HG03039 (cell line): ENCODE data around the gene ADAMTS16.
"Not testable (repeated sequence)": the region's sequence is repeated elsewhere in the genome, so short reads cannot be mapped to it uniquely, and the experiment has no call there.

Source experiments
- ATAC-seq: cut with Tn5 transposase; IDR thresholded peaks from one replicate; pipeline ENCODE4 v1.9.1; 2021; ENCODE audit warnings: mild to moderate bottlenecking, moderate library complexity; ENCODE audit not compliant: unreplicated experiment

ADAMTS16 gene, protein sequence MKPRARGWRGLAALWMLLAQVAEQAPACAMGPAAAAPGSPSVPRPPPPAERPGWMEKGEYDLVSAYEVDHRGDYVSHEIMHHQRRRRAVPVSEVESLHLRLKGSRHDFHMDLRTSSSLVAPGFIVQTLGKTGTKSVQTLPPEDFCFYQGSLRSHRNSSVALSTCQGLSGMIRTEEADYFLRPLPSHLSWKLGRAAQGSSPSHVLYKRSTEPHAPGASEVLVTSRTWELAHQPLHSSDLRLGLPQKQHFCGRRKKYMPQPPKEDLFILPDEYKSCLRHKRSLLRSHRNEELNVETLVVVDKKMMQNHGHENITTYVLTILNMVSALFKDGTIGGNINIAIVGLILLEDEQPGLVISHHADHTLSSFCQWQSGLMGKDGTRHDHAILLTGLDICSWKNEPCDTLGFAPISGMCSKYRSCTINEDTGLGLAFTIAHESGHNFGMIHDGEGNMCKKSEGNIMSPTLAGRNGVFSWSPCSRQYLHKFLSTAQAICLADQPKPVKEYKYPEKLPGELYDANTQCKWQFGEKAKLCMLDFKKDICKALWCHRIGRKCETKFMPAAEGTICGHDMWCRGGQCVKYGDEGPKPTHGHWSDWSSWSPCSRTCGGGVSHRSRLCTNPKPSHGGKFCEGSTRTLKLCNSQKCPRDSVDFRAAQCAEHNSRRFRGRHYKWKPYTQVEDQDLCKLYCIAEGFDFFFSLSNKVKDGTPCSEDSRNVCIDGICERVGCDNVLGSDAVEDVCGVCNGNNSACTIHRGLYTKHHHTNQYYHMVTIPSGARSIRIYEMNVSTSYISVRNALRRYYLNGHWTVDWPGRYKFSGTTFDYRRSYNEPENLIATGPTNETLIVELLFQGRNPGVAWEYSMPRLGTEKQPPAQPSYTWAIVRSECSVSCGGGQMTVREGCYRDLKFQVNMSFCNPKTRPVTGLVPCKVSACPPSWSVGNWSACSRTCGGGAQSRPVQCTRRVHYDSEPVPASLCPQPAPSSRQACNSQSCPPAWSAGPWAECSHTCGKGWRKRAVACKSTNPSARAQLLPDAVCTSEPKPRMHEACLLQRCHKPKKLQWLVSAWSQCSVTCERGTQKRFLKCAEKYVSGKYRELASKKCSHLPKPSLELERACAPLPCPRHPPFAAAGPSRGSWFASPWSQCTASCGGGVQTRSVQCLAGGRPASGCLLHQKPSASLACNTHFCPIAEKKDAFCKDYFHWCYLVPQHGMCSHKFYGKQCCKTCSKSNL

DNA sequence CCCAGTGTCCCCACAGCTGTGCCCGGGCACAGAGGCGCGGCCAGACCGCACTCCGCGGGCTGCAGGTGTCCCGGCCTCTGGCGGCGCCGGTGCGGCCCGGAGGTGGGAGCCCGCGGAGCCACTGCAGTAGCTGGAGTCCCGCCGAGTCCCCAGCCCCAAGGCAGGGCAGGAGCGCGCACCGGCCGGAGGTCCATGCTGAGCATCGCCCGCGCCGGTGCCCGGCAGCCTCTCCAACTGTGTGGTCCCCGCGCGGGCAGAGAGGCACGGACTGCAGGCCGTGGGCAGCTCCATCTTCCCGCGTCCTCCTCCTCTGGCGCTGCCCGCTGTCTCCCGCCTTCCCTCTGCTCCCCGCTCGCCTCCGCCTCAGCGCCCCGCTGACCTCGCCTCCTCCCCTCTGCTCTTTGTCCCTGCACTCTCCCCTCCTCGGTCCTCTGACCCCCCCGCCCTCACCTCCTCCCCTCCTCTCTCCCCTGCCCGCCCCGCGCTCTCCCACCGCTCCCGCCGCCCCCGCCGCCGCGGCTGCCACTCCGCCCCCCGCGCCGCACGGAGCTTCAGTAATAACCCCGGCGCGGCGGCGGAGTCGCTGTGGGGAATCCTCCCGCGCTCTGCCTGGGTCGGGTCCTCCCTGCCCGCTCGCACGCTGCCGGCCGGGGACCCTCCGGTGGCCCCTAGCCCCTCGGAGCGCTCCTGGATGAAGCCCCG lies at the start of gene ADAMTS16:
Gene ADAMTS16 (plus strand): TSS at position 554 of the 702 bp plus-strand sequence. CDS start 138 bp downstream, at position 692.
- ATAC-seq = no peak

DNA sequence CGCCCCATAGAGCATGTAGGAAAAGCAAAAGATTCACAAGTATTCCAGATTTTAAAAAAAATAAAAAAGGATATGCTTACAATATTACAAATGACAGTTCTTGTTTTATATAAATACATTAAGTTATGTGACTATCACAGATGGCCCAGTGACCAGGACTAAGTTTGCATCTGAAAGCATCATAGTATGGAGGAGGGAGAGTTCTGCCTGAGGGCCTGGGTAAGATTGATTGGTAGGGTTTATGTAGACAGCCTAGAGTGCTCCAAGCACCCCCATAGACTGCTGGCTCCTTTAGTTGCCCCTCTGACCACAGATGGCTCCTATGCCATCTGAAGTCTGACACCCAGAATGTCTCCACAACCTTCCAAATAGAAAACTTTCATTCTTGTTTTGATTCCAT lies 48.0 kb upstream of the ADAMTS16 start:
- ATAC-seq = no peak

DNA sequence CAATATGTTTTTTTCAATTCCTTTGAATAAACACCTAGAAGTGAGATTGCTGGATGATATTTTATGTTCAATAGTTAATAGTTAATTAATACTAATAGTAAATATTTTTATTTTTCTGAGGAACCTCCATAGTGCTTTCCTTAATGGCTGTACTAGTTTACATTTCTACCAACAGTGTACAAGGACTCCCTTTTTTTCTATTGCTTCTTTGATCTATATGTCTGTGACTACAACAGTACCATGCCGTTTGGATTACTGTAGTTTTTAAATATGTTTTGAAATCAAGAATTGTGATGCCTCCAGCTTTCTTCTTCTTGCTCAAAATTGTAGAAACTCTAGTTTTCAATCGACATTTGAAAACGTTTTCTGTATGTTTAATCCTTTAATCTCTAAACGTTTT lies 39.5 kb upstream of the ADAMTS16 start:
- ATAC-seq = no peak

DNA sequence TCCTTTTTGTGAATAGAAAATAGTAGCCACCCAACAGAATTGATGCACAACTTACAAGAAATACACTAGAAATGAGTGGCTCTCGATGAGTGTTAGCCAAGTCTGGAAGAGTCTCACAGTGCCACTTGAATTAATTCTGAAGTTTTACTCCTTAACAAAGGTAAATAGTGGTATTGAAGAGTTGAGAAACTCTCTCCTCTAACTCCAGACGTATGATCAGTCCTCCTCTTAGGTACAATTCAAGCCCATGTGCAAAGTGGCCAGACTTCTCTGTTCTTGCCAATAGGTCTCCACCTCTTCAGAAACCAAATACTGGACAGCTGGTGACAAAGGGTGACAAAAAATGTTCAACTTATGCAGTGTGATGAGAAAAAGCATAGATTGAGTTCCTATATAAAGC lies 38.5 kb upstream of the ADAMTS16 start:
- no peak for ATAC-seq

DNA sequence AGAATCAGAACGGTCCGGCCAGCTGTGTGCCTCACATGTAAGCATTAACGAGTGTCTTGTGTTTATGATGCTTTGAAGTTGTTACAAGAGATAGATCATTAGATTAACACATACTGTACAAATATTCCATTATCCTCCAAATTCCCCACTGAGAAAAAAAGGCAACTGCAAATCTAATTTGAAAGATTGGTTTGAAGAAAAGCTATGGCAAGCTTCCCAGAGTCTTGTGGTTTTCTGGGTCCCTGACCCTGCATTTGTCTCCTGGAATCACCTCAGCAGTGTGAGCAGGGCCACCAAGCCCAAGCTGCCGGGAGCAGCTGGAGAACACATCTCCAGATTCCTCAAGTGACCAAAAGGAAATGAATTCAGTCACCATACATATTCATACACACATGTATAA lies 36.9 kb upstream of the ADAMTS16 start:
- no peak for ATAC-seq

DNA sequence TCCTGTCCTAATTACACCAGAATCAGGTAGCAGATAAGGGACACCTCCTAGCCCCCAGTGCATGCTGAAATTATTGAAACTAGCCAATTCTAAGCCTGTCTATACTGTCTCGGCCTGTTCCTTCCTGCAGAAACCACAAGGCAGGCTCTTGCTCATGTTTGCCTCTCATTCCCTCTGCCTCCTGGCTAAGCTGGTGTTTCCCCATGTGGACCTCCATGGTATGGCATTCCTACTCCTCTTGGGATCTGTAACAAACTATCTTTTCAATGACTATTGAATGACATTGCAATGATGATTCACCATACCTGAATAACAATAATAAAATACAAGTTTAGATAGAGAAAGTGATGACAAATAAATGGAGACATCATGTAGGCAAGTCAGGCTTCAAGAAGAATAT lies 35.6 kb upstream of the ADAMTS16 start:
- no peak for ATAC-seq

DNA sequence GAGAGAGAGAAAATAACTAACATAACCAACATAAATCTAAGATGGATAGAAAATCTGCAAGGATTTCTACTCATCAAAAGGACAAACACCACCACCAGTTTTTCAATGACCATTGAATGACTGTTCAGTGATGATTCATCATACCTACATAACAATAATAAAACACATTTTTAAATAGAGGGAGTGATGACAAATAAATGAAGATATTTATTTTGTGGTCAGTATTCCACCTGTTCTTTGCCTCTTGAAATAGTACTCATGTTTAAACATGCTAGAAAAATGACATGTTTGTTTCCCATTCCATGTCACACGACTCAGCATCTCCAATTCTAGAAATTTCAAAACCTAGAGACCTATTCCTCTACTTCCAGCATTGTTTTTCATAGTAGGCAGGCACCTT lies 34.6 kb upstream of the ADAMTS16 start:
- no peak for ATAC-seq

DNA sequence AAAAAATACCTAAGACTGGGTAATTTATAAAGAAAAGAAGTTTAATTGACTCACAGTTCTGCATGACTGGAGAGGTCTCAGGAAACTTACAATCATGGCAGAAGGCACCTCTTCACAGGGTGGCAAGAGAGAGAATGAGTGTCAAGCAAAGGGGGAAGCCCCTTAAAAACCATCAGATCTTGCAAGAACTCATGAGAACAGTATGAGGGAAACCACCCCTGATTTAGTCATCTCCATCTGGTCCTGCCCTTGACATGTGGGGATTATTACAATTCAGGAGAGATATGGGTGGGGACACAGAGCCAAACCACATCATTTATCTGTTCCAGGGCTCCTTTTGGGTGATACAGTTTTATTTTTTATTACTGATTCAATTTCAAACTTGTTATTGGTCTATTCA lies 23.2 kb upstream of the ADAMTS16 start:
- no peak for ATAC-seq

DNA sequence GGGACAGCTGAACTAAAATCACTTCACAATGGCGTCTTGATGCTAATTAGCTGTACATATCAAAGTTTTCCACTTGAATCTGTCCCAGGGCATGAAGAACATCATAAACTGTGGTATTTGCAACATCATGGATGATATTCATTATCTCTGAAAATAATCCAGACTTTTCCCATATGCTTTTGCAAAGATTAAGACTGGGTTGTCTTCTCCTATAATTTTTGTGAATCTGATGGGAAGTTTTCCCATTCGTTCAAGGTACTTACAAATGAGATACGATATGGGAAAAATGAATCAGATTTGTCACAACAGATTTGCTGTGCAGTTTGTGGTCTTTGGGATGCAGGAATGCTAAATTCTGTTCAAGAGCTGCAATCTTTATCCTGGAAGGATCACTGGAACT lies 17.4 kb upstream of the ADAMTS16 start:
- ATAC-seq = no peak

DNA sequence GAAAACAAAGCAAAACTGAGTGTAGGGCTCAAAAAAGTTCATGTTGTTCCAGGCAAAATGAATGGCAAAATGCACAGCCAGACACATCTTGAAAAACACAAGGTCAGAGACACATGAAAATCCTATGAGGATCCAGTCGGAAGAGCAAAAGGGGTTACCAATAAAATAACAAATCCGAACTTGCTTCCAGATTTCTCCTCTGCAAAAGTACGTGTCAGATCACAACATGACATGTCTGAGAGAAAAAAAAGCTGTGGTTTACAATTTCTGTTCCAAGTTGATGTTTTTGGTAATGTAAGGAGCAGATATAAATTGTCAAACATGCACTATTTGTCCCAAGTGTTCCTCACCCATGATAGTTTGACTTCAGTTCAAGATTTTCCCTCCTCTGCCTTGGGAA lies 15.9 kb upstream of the ADAMTS16 start:
- ATAC-seq = no peak

DNA sequence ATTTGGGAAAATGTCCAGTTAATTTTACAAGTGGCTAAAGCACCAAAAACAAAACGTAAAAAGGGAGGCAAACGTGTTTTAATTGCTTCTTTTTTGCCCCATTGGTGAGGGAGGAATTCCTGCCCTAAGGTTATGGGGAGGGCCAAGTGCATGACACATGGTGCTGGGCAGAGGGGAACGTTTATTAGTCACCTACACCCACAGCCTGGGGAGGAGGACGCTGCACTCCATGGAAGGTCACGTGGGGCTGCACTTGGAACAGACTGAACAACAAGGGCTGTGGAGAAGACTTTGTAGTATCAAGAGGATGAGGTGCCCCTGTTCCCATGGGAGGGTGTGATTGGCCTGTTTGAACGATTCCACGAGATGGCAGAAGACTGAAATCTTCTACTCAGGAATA lies 13.7 kb upstream of the ADAMTS16 start:
- no peak for ATAC-seq

DNA sequence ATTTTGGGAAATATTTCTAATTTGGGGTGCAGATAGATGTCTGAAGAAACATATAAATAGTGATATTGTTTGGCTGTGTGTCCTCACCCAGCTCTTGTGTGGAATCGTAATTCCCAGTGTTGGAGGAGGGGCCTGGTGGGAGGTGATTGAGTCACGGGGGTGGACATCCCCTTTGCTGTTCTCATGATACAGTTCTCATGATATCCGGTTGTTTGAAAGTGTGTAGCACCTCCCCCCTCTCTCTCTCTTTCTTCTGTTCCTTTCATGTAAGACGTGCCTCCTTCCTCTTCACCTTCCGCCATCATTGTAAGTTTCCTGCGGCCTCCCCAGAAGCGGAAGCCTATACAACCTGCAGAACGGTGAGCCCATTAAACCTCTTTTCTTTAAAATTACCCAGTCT lies 11.4 kb upstream of the ADAMTS16 start:
- no peak for ATAC-seq

DNA sequence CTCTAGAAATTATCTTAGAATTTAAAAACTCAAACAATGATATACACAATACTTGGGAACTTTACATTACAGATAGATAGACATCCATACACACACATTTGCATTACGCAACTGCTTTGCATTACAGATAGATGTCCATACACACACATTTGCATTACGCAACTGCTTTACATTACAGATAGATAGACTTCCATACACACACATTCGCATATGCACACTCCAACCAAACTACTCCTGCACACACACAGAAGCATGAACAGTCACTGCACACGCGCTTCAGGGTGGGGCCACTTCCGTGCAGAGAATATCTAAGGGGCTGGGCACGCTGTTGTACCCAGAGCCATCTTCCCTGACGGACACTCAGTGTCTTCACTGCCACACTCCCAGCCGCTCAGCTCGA lies 7.9 kb upstream of the ADAMTS16 start:
- no peak for ATAC-seq

DNA sequence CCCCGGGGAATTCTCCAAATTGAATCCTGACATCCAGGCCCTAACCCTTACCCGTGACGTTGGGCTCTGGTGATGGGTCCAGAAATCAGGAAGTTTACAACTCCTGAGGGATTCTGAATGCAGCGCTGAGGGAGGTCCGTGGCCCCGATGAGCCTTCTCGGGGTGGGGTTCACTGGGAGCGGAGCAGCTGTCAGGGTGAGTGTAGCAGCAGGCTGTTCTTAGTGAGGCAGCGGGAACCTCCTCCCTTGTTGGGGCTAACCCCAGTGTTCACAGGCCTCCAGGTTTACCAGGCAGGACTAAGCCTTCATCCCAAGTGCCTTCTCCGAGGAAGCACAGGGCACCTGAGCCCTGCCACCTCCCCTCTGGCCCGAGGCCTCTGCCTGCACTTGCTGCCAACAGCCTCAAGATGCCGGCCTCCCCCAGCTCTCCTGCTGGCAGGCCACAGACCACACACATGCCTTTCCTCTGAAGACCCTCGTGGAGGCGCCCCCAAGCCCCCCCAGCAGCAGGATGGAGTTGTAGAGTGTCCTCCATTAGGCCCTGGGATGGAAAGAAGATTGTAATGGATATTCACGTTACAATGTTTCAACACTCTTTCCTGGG lies 7.3 kb upstream of the ADAMTS16 start:
- no peak for ATAC-seq

DNA sequence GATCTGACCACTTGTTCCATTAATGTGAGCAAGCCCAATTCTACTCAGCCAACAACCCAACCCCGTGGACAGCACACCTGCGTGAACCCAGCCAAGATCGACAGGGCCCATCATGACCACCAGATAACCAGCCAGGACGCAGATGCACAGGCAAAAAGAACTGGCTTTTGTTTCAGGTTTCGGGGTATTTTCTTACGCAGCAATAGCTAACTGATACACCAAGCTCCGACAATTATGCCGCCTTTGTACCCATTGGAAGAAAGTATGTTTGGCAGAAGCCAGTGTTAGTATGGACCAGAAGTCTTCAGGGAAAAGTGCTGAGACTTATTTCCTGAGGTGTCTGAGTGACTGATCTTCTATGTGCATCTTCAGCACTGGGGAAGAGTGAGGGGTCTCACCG lies 6.0 kb upstream of the ADAMTS16 start:
- no peak for ATAC-seq

DNA sequence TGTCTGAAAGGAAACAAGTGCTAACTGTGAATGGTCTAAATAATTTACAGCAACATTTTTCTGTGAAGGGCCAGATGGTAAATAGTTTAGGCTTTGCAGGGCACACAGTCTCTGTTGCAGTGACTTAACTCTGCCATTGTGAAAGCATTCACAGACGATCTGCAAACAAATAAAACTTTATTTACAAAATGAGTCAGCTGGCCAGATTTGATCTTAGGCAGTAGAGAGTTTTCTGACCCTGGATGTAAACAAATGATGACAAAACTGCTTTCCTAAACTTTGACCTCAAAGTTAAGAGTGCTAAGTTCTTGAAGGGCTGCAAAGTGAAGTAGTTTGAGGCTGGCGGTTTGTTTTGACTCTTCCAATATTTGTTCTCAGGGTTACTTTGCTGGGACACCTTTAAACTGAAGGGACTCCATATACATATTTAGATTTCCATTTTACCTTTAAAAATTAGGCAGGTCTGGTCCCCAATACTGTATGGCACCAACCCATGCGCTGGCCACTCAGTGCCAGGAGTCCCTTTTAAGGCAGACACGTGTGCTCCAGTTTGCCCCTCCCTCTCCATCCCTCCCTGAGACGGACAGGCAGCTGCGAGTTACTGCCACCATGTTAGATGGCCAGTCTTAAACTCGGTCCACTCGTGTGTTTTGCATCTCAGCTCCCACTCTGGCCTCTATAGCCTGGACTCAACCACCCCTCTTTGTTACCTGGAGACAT lies 4.0 kb upstream of the ADAMTS16 start:
- no peak for ATAC-seq

DNA sequence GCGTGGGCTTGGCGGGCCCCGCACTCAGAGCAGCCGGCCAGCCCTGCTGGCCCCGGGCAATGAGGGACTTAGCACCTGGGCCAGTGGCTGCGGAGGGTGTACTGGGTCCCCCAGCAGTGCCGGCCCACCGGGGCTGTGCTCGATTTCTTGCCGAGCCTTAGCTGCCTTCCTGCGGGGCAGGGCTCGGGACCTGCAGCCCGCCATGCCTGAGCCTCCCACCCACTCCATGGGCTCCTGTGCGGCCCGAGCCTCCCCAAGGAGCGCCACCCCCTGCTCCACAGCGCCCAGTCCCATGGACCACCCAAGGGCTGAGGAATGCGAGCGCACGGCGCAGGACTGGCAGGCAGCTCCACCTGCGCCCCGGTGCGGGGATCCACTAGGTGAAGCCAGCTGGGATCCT lies 2.3 kb upstream of the ADAMTS16 start:
- ATAC-seq = not testable (repeated sequence)

DNA sequence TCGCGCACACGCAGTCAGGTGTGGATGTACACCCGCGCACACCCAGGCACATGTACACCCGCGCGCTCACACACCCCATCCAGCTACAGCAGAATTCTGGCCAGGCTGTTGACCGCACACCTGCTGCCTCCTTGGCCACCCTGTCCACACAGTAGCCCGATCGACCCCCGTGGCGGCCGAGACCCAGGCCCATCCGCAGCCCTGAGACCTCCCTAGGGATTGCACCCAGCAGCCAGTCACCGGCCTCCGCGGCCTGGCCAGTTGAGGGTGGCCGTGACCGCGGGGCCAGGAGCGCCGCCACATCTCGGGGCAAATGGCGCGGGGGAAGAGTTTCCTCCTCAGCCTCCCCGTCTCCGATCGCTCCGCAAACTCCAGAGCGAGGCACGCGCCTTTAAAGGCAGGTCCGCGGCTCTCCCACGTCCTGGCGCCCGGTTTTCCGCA lies 774 bp upstream of the ADAMTS16 start:
- ATAC-seq = no peak

DNA sequence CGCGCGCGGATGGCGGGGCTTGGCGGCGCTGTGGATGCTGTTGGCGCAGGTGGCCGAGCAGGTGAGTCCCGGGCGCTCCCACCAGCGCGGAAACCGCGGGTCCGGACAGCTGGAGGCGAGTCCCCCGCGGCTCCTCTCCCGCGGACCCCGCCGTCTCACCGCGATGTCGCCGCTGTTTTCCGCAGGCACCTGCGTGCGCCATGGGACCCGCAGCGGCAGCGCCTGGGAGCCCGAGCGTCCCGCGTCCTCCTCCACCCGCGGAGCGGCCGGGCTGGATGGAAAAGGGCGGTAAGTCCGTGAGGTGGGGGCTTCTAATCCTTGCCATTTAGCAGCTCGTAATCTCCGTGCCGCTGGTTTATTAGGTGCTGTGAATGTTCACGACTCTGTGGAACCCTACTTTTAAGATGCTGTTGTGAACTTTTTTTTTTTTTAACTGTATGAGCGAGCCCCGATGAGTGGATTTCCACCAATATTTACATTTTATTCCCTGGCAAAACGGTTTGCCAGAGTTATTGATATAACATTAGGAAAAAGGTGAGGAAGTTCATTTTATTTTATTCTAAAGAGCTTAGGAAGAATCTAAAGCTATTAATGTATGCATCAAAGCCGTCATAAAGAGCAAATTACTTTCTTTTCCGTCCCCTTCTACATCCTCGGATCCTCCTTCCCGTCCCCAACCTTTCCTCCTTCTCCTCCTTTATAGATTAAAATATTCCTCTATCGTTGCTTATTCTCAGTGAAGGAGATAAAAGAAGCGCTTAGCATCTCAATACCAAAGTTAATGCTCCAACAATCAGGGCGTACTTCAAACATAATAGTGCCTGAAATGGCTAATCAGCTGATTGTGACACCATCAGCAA lies 579 bp downstream of the ADAMTS16 start:
- ATAC-seq = no peak
